Body of pancreas (tissue), 4 donors: ENCODE data around the gene COL4A5.

ENCODE experiments used
- POLR2A ChIP-seq, 3 donors: fragments of 450-650 bp; IDR thresholded peaks; one replicate each; pipeline ENCODE4 v1.6.1; 2016; ENCODE audit warnings: antibody characterized with exemption in 3 of 3, mild to moderate bottlenecking in 2 of 3
- TF ChIP-seq, protein P1 (sequence below), 7 experiments: fragments of 450-650 bp in 4 of 7; fragments of 200-600 bp in 3 of 7; sonication (generic) in 3 of 7; IDR thresholded peaks; one replicate each; pipeline ENCODE4 v1.5.1; 2016 to 2019; ENCODE audit warnings: antibody characterized with exemption in 7 of 7

GRCh38 chrX:108442901-108443464, 3.3 kb downstream of the COL4A5 start:
- TF ChIP-seq, protein P1, sequence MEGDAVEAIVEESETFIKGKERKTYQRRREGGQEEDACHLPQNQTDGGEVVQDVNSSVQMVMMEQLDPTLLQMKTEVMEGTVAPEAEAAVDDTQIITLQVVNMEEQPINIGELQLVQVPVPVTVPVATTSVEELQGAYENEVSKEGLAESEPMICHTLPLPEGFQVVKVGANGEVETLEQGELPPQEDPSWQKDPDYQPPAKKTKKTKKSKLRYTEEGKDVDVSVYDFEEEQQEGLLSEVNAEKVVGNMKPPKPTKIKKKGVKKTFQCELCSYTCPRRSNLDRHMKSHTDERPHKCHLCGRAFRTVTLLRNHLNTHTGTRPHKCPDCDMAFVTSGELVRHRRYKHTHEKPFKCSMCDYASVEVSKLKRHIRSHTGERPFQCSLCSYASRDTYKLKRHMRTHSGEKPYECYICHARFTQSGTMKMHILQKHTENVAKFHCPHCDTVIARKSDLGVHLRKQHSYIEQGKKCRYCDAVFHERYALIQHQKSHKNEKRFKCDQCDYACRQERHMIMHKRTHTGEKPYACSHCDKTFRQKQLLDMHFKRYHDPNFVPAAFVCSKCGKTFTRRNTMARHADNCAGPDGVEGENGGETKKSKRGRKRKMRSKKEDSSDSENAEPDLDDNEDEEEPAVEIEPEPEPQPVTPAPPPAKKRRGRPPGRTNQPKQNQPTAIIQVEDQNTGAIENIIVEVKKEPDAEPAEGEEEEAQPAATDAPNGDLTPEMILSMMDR (IDR thresholded peaks at IDR 0.05): no peak
- TF ChIP-seq POLR2A (IDR thresholded peaks at IDR 0.05): no peak
